Skin of body (tissue), 2 donors: ENCODE data around the gene ANP32D. TPM values are rescaled to one million over a fixed set of nuclear protein-coding genes. Genes with fewer than 3 reads are reported as not detected.
"Not testable (repeated sequence)": the region's sequence is repeated elsewhere in the genome, so short reads cannot be mapped to it uniquely, and the experiment has no call there.

ENCODE experiments used
- DNase-seq: peaks from one replicate; lab custom pipeline; 2025; lab: John Stamatoyannopoulos, UW
- total RNA-seq: library from RNA; depleted of rRNA; stranded (reverse); fragments of >200 nt; gene quantifications from one replicate; pipeline ENCODE4 v1.2.3, GENCODE V29; 2014

The ANP32D gene
- not detected for total RNA-seq

DNA sequence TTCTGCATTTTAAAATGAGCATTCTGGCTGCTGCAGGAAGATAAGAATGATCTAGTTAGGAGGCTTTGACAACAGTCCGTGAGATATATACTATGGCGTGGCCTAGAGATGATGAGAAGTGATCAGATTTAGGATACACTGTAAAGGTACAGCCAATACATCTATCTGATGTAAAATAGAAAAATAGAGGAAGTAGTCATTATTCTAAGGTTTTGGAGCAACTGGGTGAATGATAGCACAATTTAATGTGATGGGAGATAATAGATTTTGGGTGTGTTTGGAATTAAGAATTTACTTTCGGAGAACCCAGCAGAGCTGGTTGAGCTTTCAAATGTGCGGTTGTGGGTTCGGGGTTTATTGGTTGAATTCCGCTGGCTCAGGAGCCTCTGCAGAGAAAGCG is at the start of gene ANP32D:
TSS of gene ANP32D (plus strand) at position 301 of the 400 bp plus-strand sequence. CDS start 106 bp downstream, outside the sequence.
- no peak for DNase-seq

DNA sequence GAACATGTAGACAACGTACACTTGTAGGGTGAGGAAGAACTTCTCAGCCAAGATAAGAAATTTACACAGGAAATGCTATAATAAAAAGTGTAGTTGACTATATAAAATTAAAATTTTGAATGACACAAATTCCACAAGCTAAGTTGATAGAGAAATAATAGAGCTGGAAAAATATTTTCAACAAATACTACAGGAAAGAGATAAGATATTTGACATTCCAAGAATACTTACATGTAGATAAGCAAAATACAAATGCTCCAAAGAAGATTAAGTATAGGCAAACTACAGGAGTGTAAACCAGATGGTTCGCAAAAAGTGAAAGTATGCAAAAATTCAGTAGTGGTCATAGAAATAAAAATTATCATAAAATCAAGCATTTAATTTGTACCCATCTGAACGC is 49.2 kb upstream of the ANP32D start:
- no peak for DNase-seq

DNA sequence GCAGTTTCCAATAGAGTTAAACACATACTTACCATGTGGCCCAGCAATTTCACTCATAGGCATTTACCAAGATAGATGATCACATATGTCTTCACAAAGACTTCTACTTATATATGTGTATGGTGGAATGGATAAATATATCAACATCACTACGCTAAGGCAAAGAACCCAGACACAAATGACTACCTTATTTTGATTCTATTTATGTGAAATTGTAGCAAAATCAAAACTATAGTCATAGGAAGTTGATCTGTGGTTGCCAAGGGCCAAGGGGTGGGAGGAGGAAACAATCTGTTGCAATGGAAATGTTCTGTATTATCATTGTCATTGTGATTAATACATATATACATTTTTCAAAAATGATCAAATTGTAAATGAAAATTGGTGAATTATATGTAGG is 47.7 kb upstream of the ANP32D start:
- DNase-seq, result no peak

DNA sequence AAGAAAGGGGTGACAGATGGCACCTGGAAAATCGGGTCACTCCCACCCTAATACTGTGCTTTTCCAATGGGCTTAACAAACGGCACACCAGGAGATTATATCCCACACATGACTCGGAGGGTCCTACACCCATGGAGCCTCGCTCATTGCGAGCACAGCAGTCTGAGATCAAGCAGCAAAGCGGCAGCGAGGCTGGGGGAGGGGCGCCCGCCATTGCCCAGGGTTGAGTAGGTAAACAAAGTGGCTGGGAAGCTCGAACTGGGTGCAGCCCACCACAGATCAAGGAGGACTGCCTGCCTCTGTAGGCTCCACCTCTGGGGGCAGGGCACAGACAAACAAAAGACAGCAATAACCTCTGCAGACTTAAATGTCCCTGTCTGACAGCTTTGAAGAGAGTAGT is 38.3 kb upstream of the ANP32D start:
- DNase-seq, result not testable (repeated sequence)

DNA sequence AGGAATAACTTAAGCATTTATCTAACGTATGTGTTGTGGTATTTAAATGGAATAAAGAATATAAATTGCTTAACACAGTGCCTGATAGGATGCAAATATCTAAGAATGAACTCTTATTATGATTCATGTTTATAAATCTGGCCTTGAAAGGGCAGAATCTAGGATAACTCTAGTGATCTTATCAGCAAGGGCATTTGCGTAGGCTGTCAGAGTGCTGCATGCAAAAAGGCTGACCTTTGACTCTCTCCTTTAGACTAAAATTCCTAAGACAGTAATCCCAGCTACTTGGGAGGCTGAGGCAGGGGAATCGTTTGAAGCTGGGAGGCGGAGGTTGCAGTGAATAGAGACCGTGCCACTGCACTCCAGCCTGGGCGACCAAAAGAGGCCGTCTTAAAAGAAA is 31.3 kb upstream of the ANP32D start:
- no peak for DNase-seq

DNA sequence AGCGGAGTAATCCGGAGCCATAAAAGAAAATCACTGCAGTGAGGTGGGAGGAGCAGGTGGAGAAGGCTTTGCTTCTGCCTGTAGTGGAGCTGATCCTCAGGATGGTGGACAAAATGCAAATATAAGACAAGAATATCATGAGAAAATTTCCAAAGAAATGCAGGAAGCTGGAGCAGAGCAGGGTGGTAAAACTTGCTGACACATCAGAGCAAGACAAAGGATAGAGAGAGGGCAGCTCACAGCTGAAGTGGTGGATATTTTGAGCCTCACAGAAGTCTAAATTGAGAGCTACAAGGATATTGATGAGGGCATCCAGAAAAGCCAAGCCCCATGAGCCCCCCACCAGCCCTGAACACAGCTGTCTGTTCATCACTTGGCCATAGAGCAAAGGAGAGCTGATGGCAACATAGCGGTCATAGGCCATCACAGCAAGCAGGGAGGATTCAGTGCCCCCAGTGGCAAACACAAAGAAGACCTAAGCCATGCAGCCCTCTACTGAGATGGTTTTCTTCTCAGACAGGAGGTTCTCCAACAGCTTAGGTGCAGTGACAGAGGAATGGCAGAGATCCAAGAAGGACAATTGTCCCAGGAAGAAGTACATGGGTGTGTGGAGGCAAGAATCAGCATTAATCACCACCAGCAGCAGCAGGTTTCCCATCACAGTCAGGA is 30.0 kb upstream of the ANP32D start:
- DNase-seq, result no peak

DNA sequence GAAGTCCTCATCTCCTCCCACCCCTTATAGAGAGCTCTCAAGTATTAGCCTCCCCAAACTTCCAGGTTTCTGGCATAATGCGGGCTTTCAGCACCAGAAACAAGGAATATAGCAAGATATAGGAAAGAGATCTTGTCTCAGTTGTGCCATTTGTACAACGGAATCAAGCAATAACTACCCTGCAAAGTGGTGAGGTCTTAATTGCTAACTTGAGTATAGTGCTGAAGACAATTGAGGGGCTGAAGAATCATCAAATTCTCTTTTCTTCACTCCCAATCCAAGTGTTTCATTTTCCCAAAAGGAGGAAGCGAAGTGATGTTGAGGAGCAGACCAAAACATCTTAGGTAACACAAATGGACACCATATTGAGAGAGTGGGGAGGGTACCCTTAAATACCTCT is 26.8 kb upstream of the ANP32D start:
- DNase-seq, result no peak

DNA sequence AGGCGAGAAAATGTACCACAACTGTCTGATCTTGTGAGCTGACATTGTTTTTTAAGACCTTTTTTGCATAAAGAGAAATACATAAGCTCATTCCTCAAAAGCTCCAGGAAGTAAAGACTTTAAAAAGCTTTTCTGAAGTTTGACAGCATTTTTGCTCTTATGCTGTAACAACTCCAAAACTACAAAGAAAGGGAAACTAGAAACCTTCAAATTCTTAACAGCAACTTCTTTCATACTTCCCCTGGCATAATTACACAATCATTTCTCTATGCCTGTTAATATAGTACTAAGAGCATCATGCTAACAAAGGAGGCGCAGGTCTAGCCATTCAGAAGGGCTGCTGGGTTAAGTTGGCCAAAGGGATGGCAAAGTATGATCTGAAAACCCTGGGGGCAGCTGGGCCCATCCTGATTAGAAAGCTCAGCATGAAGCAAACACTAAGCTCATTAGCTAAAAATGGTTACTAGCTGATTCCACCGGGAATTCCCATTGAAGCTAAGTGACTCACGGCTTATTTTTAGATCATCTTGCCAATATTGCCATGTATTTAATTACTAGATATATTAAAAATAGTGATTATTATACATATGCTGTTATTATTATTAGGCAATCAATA is 26.1 kb upstream of the ANP32D start:
- DNase-seq, result no peak

DNA sequence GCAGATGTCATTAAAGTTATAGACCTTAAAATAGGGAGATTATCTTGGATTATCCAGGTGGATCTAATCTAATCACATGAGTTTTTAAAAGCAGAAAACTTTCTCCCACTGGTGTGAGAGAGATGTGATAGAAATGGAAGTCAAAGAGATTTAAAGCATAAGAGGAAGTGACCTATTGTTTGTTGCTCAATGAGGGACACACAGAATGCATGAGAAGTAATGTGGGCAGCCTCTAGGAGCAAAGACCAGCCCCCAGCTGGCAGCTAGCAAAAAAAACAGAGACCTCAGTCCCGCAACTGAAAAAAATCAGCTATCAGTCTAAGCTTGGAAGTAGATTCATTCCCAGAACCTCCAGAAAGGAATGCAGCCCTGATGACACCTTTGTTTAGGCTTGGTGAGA is 24.6 kb upstream of the ANP32D start:
- DNase-seq, result no peak

DNA sequence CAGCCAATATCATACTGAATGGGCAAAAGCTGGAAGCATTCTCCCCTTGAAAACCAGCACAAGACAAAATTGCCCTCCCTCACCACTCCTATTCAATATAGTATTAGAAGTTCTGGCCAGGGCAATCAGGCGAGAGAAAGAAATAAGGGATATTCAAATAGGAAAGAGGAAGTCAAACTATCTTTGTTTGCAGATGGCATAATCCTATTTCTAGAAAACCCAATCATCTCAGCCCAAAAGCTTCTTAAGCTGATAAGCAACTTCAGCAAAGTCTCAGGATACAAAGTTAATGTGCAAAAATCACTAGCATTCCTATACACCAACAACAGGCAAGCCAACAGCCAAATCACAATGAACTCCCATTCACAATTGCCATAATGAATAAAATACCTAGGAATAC is 21.0 kb upstream of the ANP32D start:
- DNase-seq, result no peak

DNA sequence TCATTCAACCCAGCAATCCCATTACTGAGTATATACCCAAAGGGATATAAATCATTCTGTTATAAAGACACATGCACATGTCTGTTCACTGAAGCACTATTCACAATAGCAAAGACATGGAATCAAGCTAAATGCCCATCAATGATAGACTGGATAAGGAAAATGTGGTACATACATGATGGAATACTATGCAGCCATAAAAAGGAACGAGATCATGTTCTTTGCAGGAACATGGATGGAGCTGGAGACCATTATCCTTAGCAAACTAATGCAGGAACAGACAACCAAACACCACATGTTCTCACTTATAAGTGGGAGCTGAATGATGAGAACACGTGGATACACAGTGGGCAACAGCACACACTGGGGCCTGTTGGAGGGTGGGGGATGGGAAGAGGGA is 19.4 kb upstream of the ANP32D start:
- DNase-seq, result not testable (repeated sequence)

DNA sequence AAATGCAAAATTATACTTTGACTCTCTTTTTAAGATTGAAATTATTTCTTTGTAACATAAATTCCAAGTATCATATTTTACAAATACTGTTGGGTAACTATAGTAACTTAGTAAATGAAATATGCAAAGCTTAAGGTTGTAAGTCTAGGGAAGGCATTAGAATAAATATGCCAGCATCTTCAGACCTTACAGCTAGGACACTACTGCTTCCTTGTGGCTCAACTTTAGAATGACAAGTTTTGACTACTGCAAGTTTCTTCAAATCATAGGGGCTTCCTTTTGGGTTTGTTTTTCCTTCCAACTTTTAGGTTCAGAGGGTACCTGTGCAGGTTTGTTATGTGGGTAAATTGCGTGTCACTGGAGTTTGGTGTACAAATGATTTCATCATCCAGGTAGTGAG is 17.7 kb upstream of the ANP32D start:
- no peak for DNase-seq

DNA sequence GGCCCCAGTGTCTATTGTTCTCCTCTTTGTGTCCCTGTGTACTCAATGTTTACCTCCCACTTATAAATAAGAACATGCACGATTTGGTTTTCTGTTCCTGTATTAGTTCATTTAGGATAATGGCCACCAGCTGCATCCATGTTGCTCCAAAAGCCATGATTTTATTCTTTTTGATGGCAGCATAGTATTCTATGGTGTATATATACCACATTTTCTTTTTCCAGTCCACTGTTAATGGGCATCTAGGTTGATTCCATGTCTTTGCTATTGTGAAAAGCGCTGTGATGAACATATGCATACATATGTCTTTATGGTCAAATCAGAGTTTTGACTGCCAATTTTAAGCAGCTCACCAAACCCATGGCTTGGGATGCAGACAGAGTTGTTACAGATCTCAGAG is 17.2 kb upstream of the ANP32D start:
- DNase-seq, result no peak

DNA sequence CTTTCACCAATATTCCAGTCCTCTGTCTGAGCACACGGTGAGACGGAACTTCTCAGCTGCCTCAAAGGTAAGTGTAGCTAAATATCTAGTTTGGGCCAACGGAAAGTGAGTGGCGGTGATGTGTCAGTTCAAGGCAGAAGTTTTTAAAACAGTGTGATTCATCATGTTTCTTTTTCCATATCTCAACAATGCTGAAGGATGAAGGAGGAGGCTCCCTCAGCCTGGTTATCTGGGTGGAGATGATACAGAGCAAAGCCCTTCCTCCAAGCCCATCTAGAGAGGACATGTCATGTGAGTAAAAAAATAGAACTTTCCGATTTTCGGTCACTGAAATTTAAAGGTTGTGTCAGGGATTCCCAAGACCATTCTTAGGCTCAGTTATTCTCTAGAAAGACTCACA is 13.1 kb upstream of the ANP32D start:
- no peak for DNase-seq

DNA sequence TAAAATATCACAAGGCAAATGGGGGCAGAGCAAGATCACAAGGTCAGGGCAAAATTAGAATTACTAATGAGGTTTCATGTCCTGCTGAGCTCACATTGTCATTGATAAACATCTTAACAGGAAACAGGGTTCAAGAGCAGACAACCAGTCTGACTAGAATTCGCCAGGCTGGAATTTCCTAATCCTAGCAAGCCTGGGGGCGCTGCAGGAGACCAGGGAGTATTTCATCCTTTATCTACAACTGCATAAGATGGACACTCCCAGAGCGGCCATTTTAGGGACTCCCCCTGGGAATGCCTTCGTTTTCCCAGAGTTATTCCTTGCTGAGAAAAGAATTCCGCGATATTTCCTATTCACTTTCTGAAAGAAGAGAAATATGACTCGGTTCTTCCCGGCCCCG is 3.3 kb upstream of the ANP32D start:
- not testable (repeated sequence) for DNase-seq

DNA sequence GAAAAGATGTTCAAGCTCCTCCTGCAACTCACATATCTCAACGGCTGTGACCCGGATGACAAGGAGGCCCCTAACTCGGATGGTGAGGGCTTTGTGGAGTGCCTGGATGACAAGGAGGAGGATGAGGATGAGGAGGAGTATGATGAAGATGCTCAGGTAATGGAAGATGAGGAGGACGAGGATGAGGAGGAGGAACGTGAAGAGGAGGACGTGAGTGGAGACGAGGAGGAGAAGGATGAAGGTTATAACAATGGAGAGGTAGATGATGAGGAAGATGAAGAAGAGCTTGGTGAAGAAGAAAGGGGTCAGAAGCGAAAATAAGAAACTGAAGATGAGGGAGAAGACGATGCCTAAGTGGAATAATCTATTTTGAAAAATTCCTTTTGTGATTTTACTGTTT is 702 bp downstream of the ANP32D start:
- DNase-seq, result no peak

DNA sequence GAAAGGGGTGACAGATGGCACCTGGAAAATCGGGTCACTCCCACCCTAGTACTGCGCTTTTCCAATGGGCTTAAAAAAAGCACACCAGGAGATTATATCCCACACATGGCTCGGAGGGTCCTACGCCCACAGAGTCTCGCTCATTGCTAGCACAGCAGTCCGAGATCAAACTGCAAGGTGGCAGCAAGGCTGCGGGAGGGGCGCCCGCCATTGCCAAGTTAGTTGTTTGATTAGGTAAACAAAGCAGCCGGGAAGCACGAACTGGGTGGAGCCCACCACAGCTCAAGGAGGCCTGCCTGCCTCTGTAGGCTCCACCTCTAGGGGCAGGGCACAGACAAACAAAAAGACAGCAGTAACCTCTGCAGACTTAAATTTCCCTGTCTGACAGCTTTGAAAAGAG is 2.1 kb downstream of the ANP32D start:
- not testable (repeated sequence) for DNase-seq

DNA sequence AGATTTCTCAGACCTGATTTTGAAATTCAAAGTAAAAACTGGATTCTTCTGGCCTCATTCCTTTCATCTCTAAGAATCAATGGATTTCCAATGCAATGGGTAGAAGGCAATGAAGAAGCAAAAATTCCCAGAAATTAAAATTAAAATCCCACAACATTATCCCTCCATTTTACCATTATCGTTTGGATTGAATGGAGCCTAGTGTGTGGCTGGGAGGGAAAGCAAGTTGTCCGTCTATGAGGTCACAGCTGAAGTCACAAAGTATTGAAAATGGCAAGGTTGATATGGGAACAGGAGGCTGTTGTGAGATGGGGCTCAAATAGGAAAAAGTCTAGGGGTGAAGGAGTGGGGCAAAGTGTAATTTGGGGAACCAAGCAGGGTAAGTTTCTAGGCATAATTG is 9.8 kb downstream of the ANP32D start, which contains the start of gene C12orf54:
TSS of gene C12orf54 (plus strand) at position 301 of the 400 bp plus-strand sequence. CDS start 799 bp downstream, outside the sequence.
- no peak for DNase-seq

DNA sequence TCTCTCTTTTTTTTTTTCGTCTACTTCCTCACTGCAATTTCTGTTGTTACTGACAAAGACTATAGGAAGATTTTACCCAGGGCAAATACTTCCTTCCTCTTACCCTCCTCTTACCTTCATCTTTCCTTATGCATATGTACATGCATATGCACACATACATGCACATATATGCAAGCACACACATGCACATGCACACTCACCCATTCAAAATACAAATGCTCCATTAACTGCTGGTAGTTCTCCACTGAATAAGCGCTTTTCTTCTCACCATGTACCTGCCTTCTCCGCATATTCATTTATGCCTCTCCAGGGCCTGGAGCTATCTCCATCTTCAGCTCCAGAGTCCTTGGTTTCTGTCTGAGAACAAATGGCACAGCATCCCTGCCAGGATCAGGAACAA is 10.6 kb downstream of the ANP32D start:
- no peak for DNase-seq

DNA sequence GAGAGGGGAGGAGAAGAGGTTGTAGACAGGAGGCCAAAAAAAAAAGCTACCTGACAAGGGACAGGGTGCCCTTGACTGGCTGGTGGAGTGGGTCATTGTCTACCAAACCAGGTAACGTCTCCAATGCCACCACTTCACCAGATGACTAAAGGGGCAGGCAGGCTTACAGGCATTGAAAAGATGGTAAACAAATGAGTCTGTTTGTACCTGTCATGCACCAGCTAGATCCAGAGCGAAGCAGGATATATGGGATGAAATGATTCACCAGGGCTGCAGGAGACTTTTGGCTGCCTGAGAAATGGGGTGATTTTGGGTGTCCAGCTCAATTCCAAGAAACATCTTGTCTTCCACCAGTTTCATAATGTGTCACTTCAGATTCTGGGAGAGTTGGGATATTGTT is 13.9 kb downstream of the ANP32D start:
- DNase-seq, result no peak

DNA sequence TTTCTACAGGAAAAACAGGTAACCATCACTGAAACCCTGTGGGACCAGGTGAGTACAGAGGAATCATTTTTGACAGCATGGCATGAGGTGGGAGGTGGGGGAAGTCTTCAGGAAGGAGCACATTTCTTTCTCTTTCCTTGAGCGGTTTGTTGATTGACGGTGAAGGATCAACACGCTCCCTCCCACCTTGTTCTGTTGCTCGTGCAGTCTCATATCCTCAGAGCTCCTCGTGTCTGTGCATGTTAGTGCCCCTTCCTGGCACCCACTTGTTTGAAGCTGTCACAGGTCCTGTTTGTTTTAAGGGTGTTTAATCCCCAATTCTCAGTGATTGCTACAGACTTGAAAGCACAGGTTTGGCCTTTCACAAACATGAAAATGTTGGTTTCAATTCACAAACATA is 14.3 kb downstream of the ANP32D start:
- DNase-seq, result no peak

DNA sequence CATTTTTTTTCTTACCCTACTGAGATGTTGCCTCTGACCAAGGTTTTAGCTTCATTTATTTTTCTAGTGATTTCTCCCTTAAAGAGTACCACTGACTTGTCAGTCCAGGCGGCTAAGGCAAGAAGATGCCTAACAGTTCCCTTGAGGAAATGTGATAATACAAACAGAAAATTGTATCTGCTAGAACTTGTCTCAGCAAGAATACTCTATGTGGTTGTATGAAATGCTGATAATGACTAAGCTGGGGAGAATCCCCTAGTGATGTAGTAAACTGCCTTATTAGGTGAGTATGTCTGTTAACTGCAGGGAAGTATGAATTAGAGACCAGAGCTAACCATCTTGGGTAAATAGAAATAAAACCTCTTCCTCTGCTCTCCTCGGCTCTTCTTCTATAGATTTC is 16.7 kb downstream of the ANP32D start:
- no peak for DNase-seq

DNA sequence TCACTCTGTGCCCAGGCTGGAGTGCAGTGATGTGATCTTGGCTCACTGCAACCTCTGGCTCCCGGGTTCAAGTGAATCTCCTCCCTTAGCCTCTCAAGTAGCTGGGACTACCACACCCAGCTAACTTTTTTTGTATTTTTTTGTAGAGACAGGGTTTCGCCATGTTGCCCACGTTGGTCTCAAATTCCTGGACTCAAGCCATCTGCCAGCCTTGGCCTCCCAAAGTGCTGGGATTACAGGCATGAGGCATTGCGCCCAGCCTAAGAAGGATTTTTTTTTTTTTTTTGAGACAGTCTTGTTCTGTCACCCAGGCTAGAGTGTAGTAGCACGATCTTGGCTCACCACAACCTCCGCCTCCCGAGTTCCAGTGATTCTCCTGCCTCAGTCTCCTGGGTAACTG is 17.1 kb downstream of the ANP32D start:
- not testable (repeated sequence) for DNase-seq
